HepG2 (cell line): Measurements from ENCODE around the gene ANTKMT. TPM values are rescaled to one million over a fixed set of nuclear protein-coding genes. Genes with fewer than 3 reads are reported as not detected.

Source experiments
- ATF2 ChIP-seq: sonication (generic); formaldehyde crosslinking; IDR thresholded peaks from 2 replicates; pipeline ENCODE4 v1.4.0; 2020; ENCODE audit warnings: missing genetic modification reagents
- ETV6 ChIP-seq: sonication (generic); formaldehyde crosslinking; conservative IDR thresholded peaks from 2 replicates; pipeline ENCODE4 v1.4.0; 2020; ENCODE audit warnings: missing genetic modification reagents
- GPN1 ChIP-seq: sonication (generic); formaldehyde crosslinking; IDR thresholded peaks from 2 replicates; pipeline ENCODE4 v1.5.1; 2020; ENCODE audit warnings: missing genetic modification reagents, borderline replicate concordance
- KMT2A ChIP-seq: sonication (generic); formaldehyde crosslinking; IDR thresholded peaks from 2 replicates; pipeline ENCODE4 v1.4.0; 2020; ENCODE audit warnings: missing genetic modification reagents
- MNT ChIP-seq: fragments of 450-650 bp; IDR thresholded peaks from 2 replicates; pipeline ENCODE4 v1.6.1; 2016
- POGZ ChIP-seq: sonication (generic); formaldehyde crosslinking; IDR thresholded peaks from 2 replicates; pipeline ENCODE4 v1.4.0; 2020; ENCODE audit warnings: mild to moderate bottlenecking, missing genetic modification reagents
- PRDM10 ChIP-seq: sonication (generic); formaldehyde crosslinking; IDR thresholded peaks from 2 replicates; pipeline ENCODE4 v1.4.0; 2020; ENCODE audit warnings: low read depth, missing genetic modification reagents
- RXRB ChIP-seq: IDR thresholded peaks from 2 replicates; pipeline ENCODE4 v1.6.1; 2016; ENCODE audit warnings: borderline replicate concordance, missing genetic modification reagents, missing compliant biosample characterization
- SIX4 ChIP-seq: sonication (generic); formaldehyde crosslinking; IDR thresholded peaks from 2 replicates; pipeline ENCODE4 v1.4.0; 2020; ENCODE audit warnings: missing genetic modification reagents
- STAT6 ChIP-seq: sonication (generic); formaldehyde crosslinking; IDR thresholded peaks from 2 replicates; pipeline ENCODE4 v1.4.0; 2020; ENCODE audit warnings: missing genetic modification reagents, mild to moderate bottlenecking, borderline replicate concordance
- TRIM24 ChIP-seq: sonication (generic); formaldehyde crosslinking; IDR thresholded peaks from 2 replicates; pipeline ENCODE4 v1.8.0; 2022; ENCODE audit warnings: mild to moderate bottlenecking, missing genetic modification reagents
- ZBTB38 ChIP-seq: sonication (generic); formaldehyde crosslinking; IDR thresholded peaks from 2 replicates; pipeline ENCODE4 v1.5.1; 2020; ENCODE audit warnings: mild to moderate bottlenecking, missing genetic modification reagents
- ZFP90 ChIP-seq: sonication (generic); formaldehyde crosslinking; IDR thresholded peaks from 2 replicates; pipeline ENCODE4 v1.8.0; 2022; ENCODE audit warnings: missing genetic modification reagents, mild to moderate bottlenecking, inconsistent platforms, borderline replicate concordance
- ZNF17 ChIP-seq: sonication (generic); formaldehyde crosslinking; IDR thresholded peaks from 2 replicates; pipeline ENCODE4 v1.5.0; 2020; ENCODE audit warnings: mild to moderate bottlenecking, missing genetic modification reagents
- ZNF263 ChIP-seq: sonication (generic); formaldehyde crosslinking; IDR thresholded peaks from 2 replicates; pipeline ENCODE4 v1.4.0; 2020; ENCODE audit warnings: missing genetic modification reagents
- ZNF737 ChIP-seq: sonication (generic); formaldehyde crosslinking; IDR thresholded peaks from 2 replicates; pipeline ENCODE4 v1.5.0; 2020; ENCODE audit warnings: missing genetic modification reagents, mild to moderate bottlenecking, borderline replicate concordance
- ZNF747 ChIP-seq: sonication (generic); formaldehyde crosslinking; IDR thresholded peaks from 2 replicates; pipeline ENCODE4 v1.8.1; 2023; ENCODE audit warnings: missing genetic modification reagents, mild to moderate bottlenecking, borderline replicate concordance
- ZNF773 ChIP-seq: sonication (generic); formaldehyde crosslinking; IDR thresholded peaks from 2 replicates; pipeline ENCODE4 v1.4.0; 2020; ENCODE audit warnings: missing genetic modification reagents, borderline replicate concordance
- ZNF780A ChIP-seq: sonication (generic); formaldehyde crosslinking; IDR thresholded peaks from 2 replicates; pipeline ENCODE4 v1.8.0; 2022; ENCODE audit warnings: mild to moderate bottlenecking, missing genetic modification reagents, moderate library complexity
- ZNF841 ChIP-seq: sonication (generic); formaldehyde crosslinking; IDR thresholded peaks from 2 replicates; pipeline ENCODE4 v1.8.1; 2023; ENCODE audit warnings: missing genetic modification reagents, borderline replicate concordance
- ZNF883 ChIP-seq: sonication (generic); formaldehyde crosslinking; IDR thresholded peaks from 2 replicates; pipeline ENCODE4 v1.5.1; 2020; ENCODE audit warnings: mild to moderate bottlenecking, missing genetic modification reagents; ENCODE audit errors: not compliant biosample characterization
- polyA plus RNA-seq, 8 experiments: library from polyadenylated mRNA; depleted of rRNA in 3 of 8; stranded (reverse) in 7 of 8; unstranded in 1 of 8; fragments of >200 nt; fragmentation: Illumina TruSeq in 4 of 8; extraction: Trizol in 4 of 8; gene quantifications; 2 replicates each; pipeline versions ENCODE4 v1.2.1 to v1.2.3, GENCODE V29; 2011 to 2016; ENCODE audit warnings: low read depth in 4 of 8, missing spikeins in 1 of 8, mixed read lengths in 1 of 8; ENCODE audit not compliant: insufficient read depth in 1 of 8
- total RNA-seq, 5 experiments: library from RNA; depleted of rRNA; stranded (reverse); fragments of >200 nt; fragmentation: Illumina TruSeq; extraction: Trizol; gene quantifications; 2 replicates each; pipeline ENCODE4 v1.2.3, GENCODE V29; 2016; ENCODE audit warnings: low read depth in 1 of 5

Gene ANTKMT
- total and polyA plus RNA-seq, 2 of the 13 experiments (the other 11 are each of a cell fraction or from before 2014, with no cell fraction given), result 7.5 to 47.8 TPM

- TF ChIP-seq PRDM10, result no peak
- peak; percentile 23; the same call in 1 of the 2 replicates for TF ChIP-seq GPN1 (CRISPR knock-in tag)
- TF ChIP-seq ZNF773 (CRISPR knock-in tag), result no peak
- no peak for TF ChIP-seq ZNF883
- no peak for TF ChIP-seq ATF2
- TF ChIP-seq ZNF737, result no peak; the same call in 1 of the 2 replicates
- TF ChIP-seq POGZ, result no peak
- 0 out of 2 replicates have a peak, but pooled peaks have one; percentile 12 for TF ChIP-seq RXRB
- no peak for TF ChIP-seq ZNF263 (CRISPR knock-in tag)
- no peak for TF ChIP-seq SIX4 (CRISPR knock-in tag)
- TF ChIP-seq ZNF17 (CRISPR knock-in tag), result no peak
- 0 out of 2 replicates have a peak, but pooled peaks have one; percentile 47 for TF ChIP-seq ZNF747 (CRISPR knock-in tag)
- no peak for TF ChIP-seq MNT
- TF ChIP-seq ZNF780A (CRISPR knock-in tag), result no peak; the same call in 1 of the 2 replicates
- no peak for TF ChIP-seq ZFP90 (CRISPR knock-in tag)
- no peak for TF ChIP-seq ZNF841
- no peak for TF ChIP-seq ETV6
- peak; percentile 75 for TF ChIP-seq ZBTB38
- TF ChIP-seq STAT6, result no peak
- TF ChIP-seq KMT2A (CRISPR knock-in tag), result no peak
- TF ChIP-seq TRIM24, result no peak
These were observed 25.4 kb upstream of the ANTKMT start (continued) for GRCh38 chr16:695355-696089.
